ENCODE measurements around the gene MTREX.

Gene MTREX

DNA sequence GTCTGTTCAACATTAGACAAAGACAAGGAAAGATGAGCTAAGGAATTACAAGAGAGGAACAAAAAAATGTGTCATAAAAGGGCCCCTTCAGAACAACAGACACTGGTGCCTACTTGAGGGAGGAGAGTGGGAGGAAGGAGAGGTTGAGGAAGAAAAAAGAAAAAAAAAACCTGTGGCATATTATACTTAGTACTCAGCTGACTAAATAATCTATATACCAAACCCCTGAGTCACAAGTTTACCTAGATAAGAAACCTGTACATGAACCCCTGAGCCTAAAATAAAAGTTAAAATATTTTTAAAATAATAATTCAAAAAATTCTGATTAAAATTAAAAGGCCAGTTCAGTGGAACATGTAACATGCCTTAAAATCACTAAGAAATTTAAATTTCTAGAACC, 107.3 kb downstream of the MTREX start:
- peaks cover 58% of the 10 kb centered on the region for H3K36me3 ChIP-seq
- DNase-seq: no peak

DNA sequence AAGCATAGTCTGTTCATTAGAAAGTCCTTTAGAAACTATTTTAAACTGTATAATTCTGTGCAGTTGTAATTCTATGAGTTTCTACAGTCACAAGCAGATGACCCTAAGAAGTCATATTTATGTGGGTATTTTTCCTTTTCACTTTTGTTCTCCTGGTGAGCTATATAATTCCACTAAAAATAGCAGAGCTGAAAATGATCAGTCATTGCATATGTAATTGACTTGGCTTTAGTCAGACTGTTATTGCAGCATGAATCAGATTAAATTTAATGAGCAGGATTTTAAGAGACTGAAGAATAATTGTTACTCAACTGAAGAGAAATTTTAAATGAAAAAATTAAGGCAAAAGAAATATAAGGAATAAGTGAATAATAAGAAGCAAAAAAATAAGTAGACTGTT, 108.5 kb downstream of the MTREX start:
- TF ChIP-seq, protein P1, sequence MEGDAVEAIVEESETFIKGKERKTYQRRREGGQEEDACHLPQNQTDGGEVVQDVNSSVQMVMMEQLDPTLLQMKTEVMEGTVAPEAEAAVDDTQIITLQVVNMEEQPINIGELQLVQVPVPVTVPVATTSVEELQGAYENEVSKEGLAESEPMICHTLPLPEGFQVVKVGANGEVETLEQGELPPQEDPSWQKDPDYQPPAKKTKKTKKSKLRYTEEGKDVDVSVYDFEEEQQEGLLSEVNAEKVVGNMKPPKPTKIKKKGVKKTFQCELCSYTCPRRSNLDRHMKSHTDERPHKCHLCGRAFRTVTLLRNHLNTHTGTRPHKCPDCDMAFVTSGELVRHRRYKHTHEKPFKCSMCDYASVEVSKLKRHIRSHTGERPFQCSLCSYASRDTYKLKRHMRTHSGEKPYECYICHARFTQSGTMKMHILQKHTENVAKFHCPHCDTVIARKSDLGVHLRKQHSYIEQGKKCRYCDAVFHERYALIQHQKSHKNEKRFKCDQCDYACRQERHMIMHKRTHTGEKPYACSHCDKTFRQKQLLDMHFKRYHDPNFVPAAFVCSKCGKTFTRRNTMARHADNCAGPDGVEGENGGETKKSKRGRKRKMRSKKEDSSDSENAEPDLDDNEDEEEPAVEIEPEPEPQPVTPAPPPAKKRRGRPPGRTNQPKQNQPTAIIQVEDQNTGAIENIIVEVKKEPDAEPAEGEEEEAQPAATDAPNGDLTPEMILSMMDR (IDR thresholded peaks at IDR 0.05; ENCODE audit: low read depth, low read length): no peak
- Histone ChIP-seq H3K36me3 (peaks cover 56% of the 10 kb centered on the region), H3K4me3 (ENCODE audit: low read depth, low read length) (no peak overlapping the region), H3K4me1 (no peaks in the 10 kb centered on the region), H3K9me3 (no peaks in the 10 kb centered on the region), H3K27me3 (no peaks in the 10 kb centered on the region)
- DNase-seq: no peak

More for the DNA sequence above, 107.3 kb downstream of the MTREX start:
- TF ChIP-seq, protein P1 (IDR thresholded peaks at IDR 0.05; ENCODE audit: low read depth, low read length): no peak
- H3K4me1 ChIP-seq: no peaks in the 10 kb centered on the region
- no peaks in the 10 kb centered on the region for H3K9me3 ChIP-seq
- no peak overlapping the region for H3K4me3 ChIP-seq (ENCODE audit: low read depth, low read length)
- H3K27me3 ChIP-seq: no peaks in the 10 kb centered on the region

DNA sequence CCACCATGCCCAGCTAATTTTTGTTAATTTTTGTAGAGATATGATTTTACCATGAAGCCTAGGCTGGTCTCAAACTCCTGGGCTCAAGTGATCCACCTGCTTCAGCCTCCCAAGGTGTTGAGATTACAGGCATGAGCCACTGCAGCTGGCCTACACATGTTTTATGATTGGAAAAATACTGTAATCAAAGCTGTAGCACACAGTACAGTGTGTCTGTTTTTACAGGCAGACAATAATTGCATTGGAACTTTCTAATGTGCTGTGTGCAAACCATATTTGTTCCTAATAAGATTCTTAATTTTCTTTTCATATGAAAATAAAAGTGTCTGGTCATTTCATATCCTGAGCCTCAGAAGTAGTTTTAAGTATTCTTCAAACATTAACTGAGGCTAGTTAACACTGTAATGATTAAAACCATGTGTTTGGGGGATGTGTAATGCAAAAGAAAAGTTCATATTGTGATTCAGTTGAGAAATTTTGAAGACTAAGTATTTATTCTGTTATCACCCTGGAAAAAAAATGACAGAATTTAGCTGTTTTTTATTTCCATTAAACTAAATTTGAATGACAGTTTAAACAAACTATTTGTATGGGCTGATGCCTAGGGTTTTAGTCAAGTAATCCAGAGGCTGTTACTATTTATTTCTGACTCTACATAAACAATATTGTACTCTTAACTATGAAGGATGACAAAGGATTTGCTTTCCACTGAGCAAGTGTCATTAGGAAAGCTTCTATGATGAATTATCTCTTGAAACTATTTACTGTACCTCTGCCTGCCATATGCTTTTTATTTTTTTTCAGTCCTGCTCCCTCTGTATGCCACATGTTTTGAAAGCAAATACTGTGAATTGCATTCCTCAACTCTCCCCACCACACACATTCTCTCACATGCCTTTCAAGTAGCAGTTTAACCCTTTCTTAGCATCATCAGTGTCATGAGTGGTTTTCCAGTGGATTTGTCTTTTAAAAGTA, 111.5 kb downstream of the MTREX start:
- TF ChIP-seq, protein P1 (IDR thresholded peaks at IDR 0.05; ENCODE audit: low read depth, low read length): no peak
- Histone ChIP-seq H3K4me1 (no peaks in the 10 kb centered on the region), H3K9me3 (no peaks in the 10 kb centered on the region), H3K4me3 (ENCODE audit: low read depth, low read length) (no peak overlapping the region), H3K27me3 (no peaks in the 10 kb centered on the region), H3K36me3 (peaks cover 74% of the 10 kb centered on the region)
- no peak for DNase-seq

DNA sequence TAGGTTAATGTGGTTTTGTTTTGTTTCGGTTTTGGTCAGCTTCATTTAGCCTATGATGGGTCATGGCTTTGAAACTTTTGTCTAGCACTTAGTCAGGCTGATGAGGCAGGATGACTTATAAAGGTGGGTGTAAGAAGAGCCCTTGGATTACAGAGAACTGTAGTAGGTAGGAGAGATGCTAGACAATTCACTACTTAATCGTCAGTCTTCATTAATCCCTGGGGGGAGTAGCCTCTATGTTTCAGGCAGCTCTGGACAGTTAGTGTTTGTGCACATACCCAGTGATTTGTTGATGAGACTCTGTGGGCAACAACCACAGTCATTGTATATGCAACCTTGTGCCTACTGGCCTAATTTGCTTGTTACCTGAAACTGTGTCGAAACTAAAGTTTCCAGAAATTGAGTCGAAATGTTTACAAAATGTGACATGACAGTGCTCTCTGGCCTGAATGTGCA, 113.3 kb downstream of the MTREX start:
- peaks cover 71% of the 10 kb centered on the region for H3K36me3 ChIP-seq
- DNase-seq: no peak

DNA sequence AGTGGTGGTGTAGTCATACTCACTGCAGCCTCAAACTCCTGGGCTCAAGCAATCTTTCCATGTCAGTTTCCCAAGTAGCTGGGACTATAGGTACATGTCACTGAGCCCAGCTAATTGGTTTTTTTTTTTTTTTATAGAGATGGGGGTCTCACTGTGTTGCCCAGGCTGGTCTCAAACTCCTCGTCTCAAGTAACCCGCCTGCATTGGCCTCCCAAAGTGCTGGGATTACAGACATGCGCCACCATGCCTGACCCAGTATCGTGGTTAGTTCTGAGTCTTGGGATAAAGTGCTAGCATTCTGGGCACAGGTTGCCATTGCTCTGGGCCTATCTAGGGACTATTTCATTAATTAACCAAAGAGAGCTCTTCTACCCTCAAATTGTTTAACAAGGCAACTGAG, 118.7 kb downstream of the MTREX start:
- Histone ChIP-seq H3K4me3 (ENCODE audit: low read depth, low read length) (no peak overlapping the region), H3K9me3 (peaks cover 3% of the 10 kb centered on the region; the same call in 1 of the 2 replicates), H3K36me3 (peaks cover 74% of the 10 kb centered on the region), H3K27me3 (no peaks in the 10 kb centered on the region), H3K4me1 (no peaks in the 10 kb centered on the region; the same call in 1 of the 2 replicates)
- TF ChIP-seq, protein P1 (IDR thresholded peaks at IDR 0.05; ENCODE audit: low read depth, low read length): no peak
- DNase-seq: no peak

More for the DNA sequence above, 113.3 kb downstream of the MTREX start:
- H3K27me3 ChIP-seq: no peaks in the 10 kb centered on the region
- TF ChIP-seq, protein P1 (IDR thresholded peaks at IDR 0.05; ENCODE audit: low read depth, low read length): no peak
- H3K4me1 ChIP-seq: no peaks in the 10 kb centered on the region
- H3K9me3 ChIP-seq: no peaks in the 10 kb centered on the region
- no peak overlapping the region for H3K4me3 ChIP-seq (ENCODE audit: low read depth, low read length)

DNA sequence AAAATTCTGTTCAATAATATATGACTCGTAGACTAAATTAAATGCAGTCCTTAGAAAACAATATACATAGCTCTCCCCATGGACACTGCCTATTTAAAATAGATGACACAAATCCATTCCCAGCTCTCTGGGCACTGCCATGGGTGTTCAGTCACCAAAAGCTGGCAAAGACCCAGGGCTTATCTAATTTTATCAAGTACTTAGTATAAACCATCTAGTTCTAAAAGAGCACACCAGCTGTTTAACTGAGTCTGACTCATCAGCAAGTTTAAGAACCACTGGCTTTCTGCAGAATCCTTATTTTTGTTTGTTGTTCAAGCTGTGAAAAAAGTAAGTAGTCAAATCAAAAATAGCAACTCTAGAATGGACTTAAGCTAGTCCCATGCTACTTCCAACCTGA, 119.4 kb downstream of the MTREX start:
- H3K27me3 ChIP-seq: no peaks in the 10 kb centered on the region
- DNase-seq: peak; percentile 40
- no peak overlapping the region for H3K4me3 ChIP-seq (ENCODE audit: low read depth, low read length)
- peaks cover 67% of the 10 kb centered on the region for H3K36me3 ChIP-seq
- H3K9me3 ChIP-seq: peaks cover 3% of the 10 kb centered on the region; the same call in 1 of the 2 replicates
- TF ChIP-seq, protein P1 (IDR thresholded peaks at IDR 0.05; ENCODE audit: low read depth, low read length): no peak
- H3K4me1 ChIP-seq: no peaks in the 10 kb centered on the region; the same call in 1 of the 2 replicates
